IMR-90 (cell line): Measurements from ENCODE around the gene CIB2.

Experiments used
- BHLHE40 ChIP-seq: fragments of 150-350 bp; IDR thresholded peaks from 2 replicates; pipeline ENCODE4 v1.6.1; 2016; ENCODE audit warnings: mild to moderate bottlenecking, low read depth, low read length
- CTCF ChIP-seq: conservative IDR thresholded peaks from 2 replicates; pipeline ENCODE4 v1.5.1; 2012; ENCODE audit warnings: mild to moderate bottlenecking, low read depth, low read length, improper control_type of control experiment
- MAFK ChIP-seq: IDR thresholded peaks from 2 replicates; pipeline ENCODE4 v1.6.1; 2012; ENCODE audit warnings: low read depth, low read length, improper control_type of control experiment
- NFE2L2 ChIP-seq: fragments of 150-350 bp; IDR thresholded peaks from 2 replicates; pipeline ENCODE4 v1.6.1; 2016; ENCODE audit warnings: low read depth, mild to moderate bottlenecking, low read length
- POLR2A ChIP-seq: IDR thresholded peaks from 2 replicates; pipeline ENCODE4 v1.6.1; 2012; ENCODE audit warnings: mild to moderate bottlenecking, low read depth, low read length
- RAD21 ChIP-seq: IDR thresholded peaks from 2 replicates; pipeline ENCODE4 v1.6.1; 2012; ENCODE audit warnings: low read length, improper control_type of control experiment
- RFX5 ChIP-seq: IDR thresholded peaks from 2 replicates; pipeline ENCODE4 v1.8.0; 2012; ENCODE audit warnings: low read depth, mild to moderate bottlenecking, low read length, moderate library complexity
- USF2 ChIP-seq: fragments of 150-350 bp; IDR thresholded peaks from 2 replicates; pipeline ENCODE4 v1.6.1; 2017; ENCODE audit warnings: mild to moderate bottlenecking, antibody characterized with exemption, low read length, low read depth

- no peak for TF ChIP-seq RFX5
- TF ChIP-seq POLR2A: no peak
- no peak for TF ChIP-seq USF2
- no peak for TF ChIP-seq CTCF
- TF ChIP-seq NFE2L2: no peak
- TF ChIP-seq BHLHE40: no peak
- TF ChIP-seq RAD21: no peak
- TF ChIP-seq MAFK: no peak
Observed at GRCh38 chr15:78105476-78106241, 25.6 kb downstream of the CIB2 start.
